Thyroid gland (tissue), 4 donors: Measurements from ENCODE around the gene CHRDL2. TPM values are rescaled to one million over a fixed set of nuclear protein-coding genes. Genes with fewer than 3 reads are reported as not detected.

Experiments
- DNase-seq, 2 donors: peaks; one replicate each; pipeline ENCODE4 v3.0.0-alpha.2; 2019
- H3K27ac ChIP-seq, 3 donors: fragments of 200-600 bp; sonication (generic); 1 replicate in 2 of 3; 2 replicates in 1 of 3; pipeline ENCODE4 v1.5.1; 2016 to 2019; ENCODE audit warnings: mild to moderate bottlenecking in 1 of 3, moderate library complexity in 1 of 3
- H3K27me3 ChIP-seq: fragments of 200-600 bp; sonication (generic); one replicate; pipeline ENCODE4 v1.5.1; 2019
- H3K36me3 ChIP-seq, 2 donors: fragments of 200-600 bp; sonication (generic); one replicate each; pipeline ENCODE4 v1.5.1; 2016 to 2019
- H3K4me1 ChIP-seq, 2 donors: fragments of 200-600 bp; sonication (generic); one replicate each; pipeline ENCODE4 v1.5.1; 2017 to 2019
- H3K4me3 ChIP-seq, 3 donors: fragments of 200-600 bp; sonication (generic); replicated peaks in 1 of 3; 1 replicate in 2 of 3; 2 replicates in 1 of 3; pipeline ENCODE4 v1.5.1; 2016; ENCODE audit warnings: mild to moderate bottlenecking in 1 of 3
- H3K9me3 ChIP-seq: fragments of 200-600 bp; sonication (generic); one replicate; pipeline ENCODE4 v1.5.1; 2017
- POLR2A ChIP-seq, 2 donors: fragments of 450-650 bp; IDR thresholded peaks; one replicate each; pipeline ENCODE4 v1.6.1; 2017; ENCODE audit warnings: antibody characterized with exemption in 2 of 2, mild to moderate bottlenecking in 2 of 2, moderate library complexity in 1 of 2
- WGBS, 2 donors: methylation state at CpG; one replicate each; pipeline ENCODE4 v1.1.5; 2017; 5-methylcytosine and 5-hydroxymethylcytosine counted together
- intact Hi-C: fragments of 100-400 bp; cut with DNase I; formaldehyde crosslinking; loops from one replicate; pipeline ENCODE4 v1.15.1; 2023
- total RNA-seq, 4 donors: library from RNA; depleted of rRNA; stranded (reverse); fragments of >200 nt; gene quantifications; one replicate each; pipeline ENCODE4 v1.2.3, GENCODE V29; 2016
- TF ChIP-seq, protein P1 (sequence below), 6 experiments: fragments of 200-600 bp in 3 of 6; fragments of 450-650 bp in 3 of 6; sonication (generic) in 3 of 6; IDR thresholded peaks; one replicate each; pipeline ENCODE4 v1.5.1; 2016 to 2019; ENCODE audit warnings: antibody characterized with exemption in 6 of 6, mild to moderate bottlenecking in 2 of 6, inconsistent platforms in 1 of 6, moderate library complexity in 1 of 6

The CHRDL2 gene
- total RNA-seq, 4 donors from 2014 or later, result not detected

DNA sequence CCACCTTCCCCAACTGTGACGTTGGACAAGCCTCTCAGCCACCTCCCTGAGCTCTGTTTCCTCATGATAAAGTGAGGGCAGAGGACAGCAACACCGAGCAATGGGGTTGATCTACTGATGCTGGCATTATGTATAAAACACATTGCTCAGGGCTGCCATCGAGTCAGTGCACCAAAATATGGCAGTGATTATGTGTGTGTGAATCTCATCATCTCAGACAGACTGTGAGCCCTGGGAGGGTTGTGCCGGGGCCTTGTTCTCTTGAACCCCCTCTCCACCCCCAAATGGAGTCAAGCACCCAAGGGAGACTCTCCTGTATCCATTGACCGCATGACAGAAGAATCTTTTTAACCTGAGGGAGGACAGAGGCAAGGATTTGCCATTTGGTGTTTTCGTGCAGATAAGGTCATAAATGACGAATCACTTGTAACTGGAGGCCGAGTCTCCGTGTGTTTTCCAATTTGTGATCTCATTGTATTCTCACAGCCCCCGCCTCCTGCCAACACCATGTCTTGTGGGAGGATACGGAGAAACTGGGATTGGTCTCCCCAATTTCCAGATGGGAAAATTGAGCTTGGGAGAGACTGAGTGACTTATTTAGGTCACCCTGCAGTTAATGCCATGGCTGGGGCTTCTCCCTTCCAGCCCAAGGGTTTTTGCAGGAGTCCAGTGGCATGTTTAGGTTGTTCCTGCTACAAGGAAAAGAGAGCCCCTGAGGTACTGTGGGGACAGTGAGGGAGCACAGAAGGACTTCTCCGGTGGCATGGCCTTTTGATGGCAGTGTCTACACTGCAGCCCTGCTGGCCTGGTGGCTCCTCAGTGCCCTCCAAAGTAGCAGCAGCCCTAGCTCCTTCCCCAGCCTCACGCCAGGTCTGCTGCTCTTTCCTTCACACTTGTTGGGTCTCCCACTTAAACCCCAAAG, 52.4 kb downstream of the CHRDL2 start:
- intact Hi-C loops, result no loop called here
- peaks cover 16 to 25% of the 10 kb centered on the region in 2 donors for H3K4me1 ChIP-seq
- H3K36me3 ChIP-seq, result no peaks in the 10 kb centered on the region
- DNase-seq, result no peak
- H3K9me3 ChIP-seq, result no peaks in the 10 kb centered on the region
- no peak overlapping the region for H3K4me3 ChIP-seq
- no peaks in the 10 kb centered on the region for H3K27me3 ChIP-seq
- H3K27ac ChIP-seq, result no peak overlapping the region
- TF ChIP-seq, protein P1, sequence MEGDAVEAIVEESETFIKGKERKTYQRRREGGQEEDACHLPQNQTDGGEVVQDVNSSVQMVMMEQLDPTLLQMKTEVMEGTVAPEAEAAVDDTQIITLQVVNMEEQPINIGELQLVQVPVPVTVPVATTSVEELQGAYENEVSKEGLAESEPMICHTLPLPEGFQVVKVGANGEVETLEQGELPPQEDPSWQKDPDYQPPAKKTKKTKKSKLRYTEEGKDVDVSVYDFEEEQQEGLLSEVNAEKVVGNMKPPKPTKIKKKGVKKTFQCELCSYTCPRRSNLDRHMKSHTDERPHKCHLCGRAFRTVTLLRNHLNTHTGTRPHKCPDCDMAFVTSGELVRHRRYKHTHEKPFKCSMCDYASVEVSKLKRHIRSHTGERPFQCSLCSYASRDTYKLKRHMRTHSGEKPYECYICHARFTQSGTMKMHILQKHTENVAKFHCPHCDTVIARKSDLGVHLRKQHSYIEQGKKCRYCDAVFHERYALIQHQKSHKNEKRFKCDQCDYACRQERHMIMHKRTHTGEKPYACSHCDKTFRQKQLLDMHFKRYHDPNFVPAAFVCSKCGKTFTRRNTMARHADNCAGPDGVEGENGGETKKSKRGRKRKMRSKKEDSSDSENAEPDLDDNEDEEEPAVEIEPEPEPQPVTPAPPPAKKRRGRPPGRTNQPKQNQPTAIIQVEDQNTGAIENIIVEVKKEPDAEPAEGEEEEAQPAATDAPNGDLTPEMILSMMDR (IDR thresholded peaks at IDR 0.05), result no peak
- TF ChIP-seq POLR2A (IDR thresholded peaks at IDR 0.05), result no peak
- WGBS, 2 donors, result 80 to 82% methylated on average over 10 to 13 of the region's 13 CpGs

DNA sequence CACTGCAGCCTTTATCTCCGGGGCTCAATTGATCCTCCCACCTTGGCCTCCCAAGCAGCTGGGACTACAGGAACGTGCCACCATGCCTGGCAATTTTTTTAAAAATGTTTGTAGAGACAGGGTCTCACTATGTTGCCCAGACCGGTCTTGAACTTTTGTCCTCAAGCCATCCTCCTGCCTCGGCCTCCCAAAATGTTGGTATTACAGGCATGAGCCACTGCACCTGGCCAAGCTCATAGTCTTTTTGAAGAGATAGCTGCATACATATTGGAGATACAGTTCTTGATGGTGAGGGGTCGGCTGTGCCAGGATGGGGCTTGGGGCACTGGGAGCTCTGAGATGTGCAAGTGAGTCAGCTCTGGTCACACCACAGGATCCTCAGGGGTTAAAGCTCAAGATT, 53.2 kb downstream of the CHRDL2 start:
- Histone ChIP-seq H3K27me3 (no peaks in the 10 kb centered on the region), H3K4me1 (peaks cover 14 to 16% of the 10 kb centered on the region in 2 donors), H3K36me3 (no peaks in the 10 kb centered on the region), H3K9me3 (no peaks in the 10 kb centered on the region), H3K27ac (no peak overlapping the region), H3K4me3 (no peak overlapping the region)
- no peak for DNase-seq
- intact Hi-C loops, result no loop called here
- 89 to 91% methylated on average over 5 of the region's 5 CpGs for WGBS, 2 donors
- no peak for TF ChIP-seq POLR2A (IDR thresholded peaks at IDR 0.05)
- TF ChIP-seq, protein P1 (IDR thresholded peaks at IDR 0.05), result no peak

DNA sequence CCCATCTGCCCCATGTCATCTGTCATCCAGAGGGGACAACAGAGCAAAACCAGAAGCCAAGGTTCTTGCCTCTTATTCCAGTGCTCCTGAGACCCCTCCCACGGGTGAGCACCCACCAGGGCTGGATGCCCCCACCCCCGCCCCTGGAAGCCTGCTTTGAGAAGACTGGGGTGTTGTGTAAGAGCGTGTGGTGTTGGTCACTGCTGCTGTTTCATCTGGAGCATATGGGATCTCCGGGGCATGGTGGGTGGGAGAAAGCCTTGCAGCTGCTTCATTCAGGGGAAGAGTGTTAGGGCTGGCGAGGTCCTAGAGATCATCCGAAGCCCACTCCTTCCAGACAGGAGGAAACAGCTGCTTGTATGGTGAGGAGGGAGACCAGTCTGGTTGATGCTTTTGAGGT, 54.1 kb downstream of the CHRDL2 start:
- no peak for DNase-seq
- intact Hi-C loops, result no loop called here
- WGBS, 2 donors, result 74 to 92% methylated on average over 5 to 6 of the region's 6 CpGs
- Histone ChIP-seq H3K27ac (no peak overlapping the region), H3K4me3 (no peak overlapping the region), H3K4me1 (peaks cover 7 to 11% of the 10 kb centered on the region in 2 donors), H3K9me3 (no peaks in the 10 kb centered on the region), H3K27me3 (no peaks in the 10 kb centered on the region), H3K36me3 (no peaks in the 10 kb centered on the region)
- no peak for TF ChIP-seq POLR2A (IDR thresholded peaks at IDR 0.05)
- TF ChIP-seq, protein P1 (IDR thresholded peaks at IDR 0.05), result no peak

DNA sequence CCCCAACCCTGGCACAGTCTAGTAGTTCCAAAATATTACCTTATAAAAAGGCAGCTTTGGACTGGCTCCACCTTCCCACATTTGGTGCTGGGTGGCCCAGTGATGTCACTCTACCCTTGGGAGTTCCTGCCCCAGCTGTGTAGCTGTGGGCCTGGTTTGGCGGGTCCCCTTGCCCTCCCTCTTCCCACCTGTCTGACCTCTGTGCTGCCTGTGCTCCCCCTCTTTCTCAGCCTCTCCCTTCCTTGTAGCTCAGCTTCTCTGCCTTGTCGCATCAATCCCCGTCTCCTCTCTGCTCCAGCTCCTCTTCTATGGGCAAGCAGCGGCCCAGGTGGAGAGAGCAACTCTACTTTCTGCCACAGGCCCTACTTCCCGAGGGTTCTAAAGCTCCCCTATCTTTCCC, 54.6 kb downstream of the CHRDL2 start:
- no peak overlapping the region for H3K4me3 ChIP-seq
- no peak for DNase-seq
- no peak overlapping the region for H3K27ac ChIP-seq
- no peaks in the 10 kb centered on the region for H3K9me3 ChIP-seq
- H3K27me3 ChIP-seq, result no peaks in the 10 kb centered on the region
- H3K36me3 ChIP-seq, result no peaks in the 10 kb centered on the region
- intact Hi-C loops, result no loop called here
- no peak for TF ChIP-seq POLR2A (IDR thresholded peaks at IDR 0.05)
- TF ChIP-seq, protein P1 (IDR thresholded peaks at IDR 0.05), result no peak
- WGBS, 2 donors, result 92 to 95% methylated on average over 5 of the region's 5 CpGs
- peaks cover 2 to 6% of the 10 kb centered on the region in 2 donors for H3K4me1 ChIP-seq

DNA sequence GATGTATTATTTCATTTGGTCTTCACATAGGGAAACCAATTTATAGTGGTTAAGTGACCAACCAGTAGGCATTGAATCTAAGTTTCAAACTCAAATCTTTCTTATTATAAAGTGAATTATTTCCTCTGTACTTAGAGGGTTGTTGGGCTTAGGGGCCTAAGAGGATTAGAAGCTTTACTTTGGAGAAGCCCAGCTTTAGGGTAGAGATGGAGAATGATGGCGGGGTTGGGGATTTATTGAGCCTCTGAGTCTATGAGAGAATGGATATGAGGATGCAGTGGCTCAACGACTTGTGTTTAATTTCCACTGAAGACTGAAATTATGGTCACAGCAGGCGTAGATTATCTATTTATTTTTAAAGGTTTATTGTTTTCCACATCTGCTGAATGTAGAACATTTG, 55.5 kb downstream of the CHRDL2 start:
- Histone ChIP-seq H3K4me1 (no peaks in the 10 kb centered on the region), H3K36me3 (no peaks in the 10 kb centered on the region), H3K4me3 (no peak overlapping the region), H3K27ac (no peak overlapping the region), H3K9me3 (no peaks in the 10 kb centered on the region), H3K27me3 (no peaks in the 10 kb centered on the region)
- intact Hi-C loops, result no loop called here
- TF ChIP-seq, protein P1 (IDR thresholded peaks at IDR 0.05), result no peak
- TF ChIP-seq POLR2A (IDR thresholded peaks at IDR 0.05), result no peak
- no peak for DNase-seq
- WGBS, 2 donors, result 87 to 90% methylated on average over 3 of the region's 3 CpGs
